H1 (cell line): ENCODE data around the gene CTSL. TPM values are rescaled to one million over a fixed set of nuclear protein-coding genes. Genes with fewer than 3 reads are reported as not detected.

ENCODE experiments used
- CTCF ChIA-PET: fragments of 300-600 bp; sonication (Branson Sonifier 250); formaldehyde crosslinking; loops from one replicate; lab custom pipeline; 2021; ENCODE audit not compliant: partially characterized antibody; lab: Charles Lee
- POLR2A ChIA-PET: fragments of 300-600 bp; sonication (Branson Sonifier 250); formaldehyde crosslinking; loops from one replicate; lab custom pipeline; 2021; ENCODE audit warnings: inconsistent platforms; ENCODE audit not compliant: partially characterized antibody; lab: Charles Lee
- DNase-seq, 2 experiments: peaks; one replicate each; pipeline versions ENCODE4 v3.0.0 to v3.0.0-alpha.2; 2010 to 2022; ENCODE audit warnings: low spot score in 2 of 2, low read depth in 1 of 2, mixed read lengths in 1 of 2
- FAIRE-seq: peaks from 2 replicates; lab custom pipeline; 2011; peaks lifted over from hg19 to GRCh38; lab: Jason Lieb, UNC
- H2AFZ ChIP-seq: 2 replicates; pipeline ENCODE4 v1.8.1; 2012; ENCODE audit warnings: low read length, inconsistent platforms
- H2AK5ac ChIP-seq: 2 replicates; pipeline ENCODE4 v1.6.1; 2013; ENCODE audit warnings: low read depth, low read length
- H2BK120ac ChIP-seq: replicated peaks from 2 replicates; pipeline ENCODE3; 2013; ENCODE audit warnings: low read depth, low read length, inconsistent platforms
- H2BK12ac ChIP-seq: 2 replicates; pipeline ENCODE4 v1.6.1; 2013; ENCODE audit warnings: low read depth, low read length
- H2BK15ac ChIP-seq: 2 replicates; pipeline ENCODE4 v1.6.1; 2013; ENCODE audit warnings: low read length
- H2BK20ac ChIP-seq: 2 replicates; pipeline ENCODE4 v1.6.1; 2013; ENCODE audit warnings: low read length
- H2BK5ac ChIP-seq: 2 replicates; pipeline ENCODE4 v1.6.1; 2013; ENCODE audit warnings: low read depth, low read length
- H3K14ac ChIP-seq: 2 replicates; pipeline ENCODE4 v1.6.1; 2013; ENCODE audit warnings: inconsistent platforms; ENCODE audit not compliant: insufficient read length
- H3K18ac ChIP-seq: 2 replicates; pipeline ENCODE4 v1.6.1; 2013; ENCODE audit warnings: low read length; ENCODE audit errors: extremely low read depth
- H3K23ac ChIP-seq: 2 replicates; pipeline ENCODE4 v1.6.1; 2013; ENCODE audit warnings: inconsistent platforms; ENCODE audit not compliant: insufficient read length
- H3K23me2 ChIP-seq: 2 replicates; pipeline ENCODE4 v1.6.1; 2013; ENCODE audit warnings: low read depth, low read length
- H3K27ac ChIP-seq: 2 replicates; pipeline ENCODE4 v1.6.1; 2011; ENCODE audit warnings: low read depth, low read length, inconsistent platforms
- H3K27me3 ChIP-seq, 4 experiments: replicated peaks in 1 of 4; 1 replicate in 1 of 4; 2 replicates in 3 of 4; pipeline versions ENCODE4 v1.6.1 to v1.8.1; 2011 to 2013; ENCODE audit warnings: low read length in 3 of 4, mild to moderate bottlenecking in 3 of 4, inconsistent platforms in 2 of 4, mixed read lengths in 2 of 4, moderate library complexity in 1 of 4; ENCODE audit not compliant: control insufficient read depth in 3 of 4, insufficient read depth in 3 of 4; ENCODE audit errors: extremely low read depth in 1 of 4
- H3K36me3 ChIP-seq, 4 experiments: 2 replicates each; pipeline versions ENCODE4 v1.6.1 to v1.8.1; 2011 to 2013; ENCODE audit warnings: mild to moderate bottlenecking in 4 of 4, low read length in 3 of 4, moderate library complexity in 2 of 4, control low read depth in 1 of 4, inconsistent platforms in 1 of 4; ENCODE audit not compliant: insufficient read depth in 4 of 4, control insufficient read depth in 2 of 4
- H3K4ac ChIP-seq: replicated peaks from 2 replicates; pipeline ENCODE3; 2013; ENCODE audit warnings: low read length, low read depth, mixed read lengths, inconsistent platforms; ENCODE audit not compliant: insufficient read length
- H3K4me1 ChIP-seq, 4 experiments: replicated peaks in 1 of 4; 1 replicate in 1 of 4; 2 replicates in 3 of 4; pipeline versions ENCODE4 v1.6.1 to v1.8.1; 2011 to 2013; ENCODE audit warnings: low read length in 3 of 4, inconsistent platforms in 2 of 4, mixed read lengths in 1 of 4; ENCODE audit not compliant: insufficient read depth in 4 of 4, control insufficient read depth in 3 of 4
- H3K4me2 ChIP-seq, 2 experiments: 2 replicates each; pipeline versions ENCODE4 v1.6.1 to v1.8.1; 2011 to 2013; ENCODE audit warnings: low read depth in 2 of 2, low read length in 2 of 2, control low read depth in 1 of 2, inconsistent platforms in 1 of 2, mild to moderate bottlenecking in 1 of 2; ENCODE audit not compliant: insufficient read depth in 1 of 2
- H3K4me3 ChIP-seq, 4 experiments: fragments of 200-600, 300-600 bp in 1 of 4; sonication (generic), shearing (Covaris generic), sonication (Bioruptor Twin) in 1 of 4; 2 replicates each; pipeline versions ENCODE4 v1.5.1 to v1.8.1; 2011 to 2016; ENCODE audit warnings: low read length in 4 of 4, low read depth in 3 of 4, control low read depth in 2 of 4, inconsistent platforms in 2 of 4, mild to moderate bottlenecking in 2 of 4, mixed read lengths in 1 of 4, moderate library complexity in 1 of 4; ENCODE audit not compliant: insufficient read depth in 2 of 4; ENCODE audit errors: extremely low read depth in 1 of 4
- H3K56ac ChIP-seq: replicated peaks from 2 replicates; pipeline ENCODE3; 2013; ENCODE audit warnings: low read depth, mild to moderate bottlenecking, mixed read lengths, low read length, inconsistent platforms; ENCODE audit not compliant: insufficient read length
- H3K79me1 ChIP-seq: 2 replicates; pipeline ENCODE4 v1.6.1; 2013; ENCODE audit warnings: low read depth, low read length, control low read depth
- H3K79me2 ChIP-seq, 2 experiments: 2 replicates each; pipeline versions ENCODE4 v1.6.1 to v1.8.1; 2012 to 2013; ENCODE audit warnings: low read length in 2 of 2, mild to moderate bottlenecking in 2 of 2, inconsistent platforms in 1 of 2; ENCODE audit not compliant: insufficient read depth in 2 of 2, control insufficient read depth in 1 of 2
- H3K9ac ChIP-seq, 4 experiments: replicated peaks in 1 of 4; 1 replicate in 1 of 4; 2 replicates in 3 of 4; pipeline versions ENCODE4 v1.6.1 to v1.8.1; 2011 to 2013; ENCODE audit warnings: low read depth in 3 of 4, low read length in 3 of 4, control low read depth in 2 of 4, mild to moderate bottlenecking in 2 of 4, moderate library complexity in 2 of 4, inconsistent platforms in 1 of 4; ENCODE audit errors: extremely low read depth in 1 of 4
- H3K9me3 ChIP-seq, 2 experiments: 2 replicates each; pipeline versions ENCODE4 v1.6.1 to v1.8.1; 2012 to 2013; ENCODE audit warnings: mild to moderate bottlenecking in 2 of 2, moderate library complexity in 2 of 2, control low read depth in 1 of 2, inconsistent platforms in 1 of 2, low read depth in 1 of 2, low read length in 1 of 2, mixed read lengths in 1 of 2; ENCODE audit not compliant: insufficient read depth in 2 of 2
- H4K20me1 ChIP-seq, 2 experiments: replicated peaks in 1 of 2; 2 replicates each; pipeline versions ENCODE3 to v1.8.1; 2011 to 2013; ENCODE audit warnings: inconsistent platforms in 2 of 2, low read length in 2 of 2, mild to moderate bottlenecking in 1 of 2; ENCODE audit not compliant: insufficient read depth in 2 of 2, control insufficient read depth in 1 of 2
- H4K5ac ChIP-seq: 2 replicates; pipeline ENCODE4 v1.6.1; 2013; ENCODE audit warnings: low read length, low read depth, mixed read lengths, inconsistent platforms; ENCODE audit not compliant: insufficient read length
- H4K8ac ChIP-seq: 2 replicates; pipeline ENCODE4 v1.8.0; 2013; ENCODE audit warnings: mild to moderate bottlenecking, moderate library complexity, low read length, inconsistent platforms; ENCODE audit not compliant: insufficient read depth; ENCODE audit errors: extremely low read depth
- H4K91ac ChIP-seq: replicated peaks from 2 replicates; pipeline ENCODE3; 2013; ENCODE audit warnings: low read length, mixed read lengths, inconsistent platforms; ENCODE audit not compliant: insufficient read length
- CHD1 ChIP-seq: IDR thresholded peaks from 2 replicates; pipeline ENCODE4 v1.6.1; 2012; ENCODE audit warnings: low read depth, low read length, improper control_type of control experiment
- TAF7 ChIP-seq: optimal IDR thresholded peaks from 2 replicates; pipeline ENCODE3; 2011; ENCODE audit warnings: low read depth, mild to moderate bottlenecking, inconsistent platforms, low read length, moderate library complexity, borderline replicate concordance
- TEAD4 ChIP-seq: IDR thresholded peaks from 2 replicates; pipeline ENCODE4 v1.6.1; 2012; ENCODE audit warnings: low read depth, low read length, inconsistent platforms, mixed read lengths
- WGBS, 2 experiments: shearing (Covaris generic) in 1 of 2; methylation state at CpG; one replicate each; pipeline versions ENCODE4 v1.1.6 to v1.1.7; 2013 to 2015; ENCODE audit warnings: low lambda C conversion rate in 2 of 2, mixed read lengths in 2 of 2, inconsistent platforms in 1 of 2, low coverage in 1 of 2, missing lambda C conversion rate in 1 of 2; ENCODE audit not compliant: insufficient replicate concordance in 2 of 2, insufficient coverage in 1 of 2, insufficient read length in 1 of 2; ENCODE audit errors: extremely low coverage in 1 of 2, missing lambda C conversion rate in 1 of 2; 5-methylcytosine and 5-hydroxymethylcytosine counted together
- polyA plus RNA-seq, 7 experiments: library from polyadenylated mRNA; depleted of rRNA in 3 of 7; stranded (reverse) in 5 of 7; unstranded in 2 of 7; fragments of >200 nt in 5 of 7; fragments of 200-250 nt in 2 of 7; gene quantifications; 1 replicate in 5 of 7; 2 replicates in 1 of 7; 4 replicates in 1 of 7; pipeline versions ENCODE4 v1.2.1 to v1.2.3, GENCODE V29; 2011 to 2013; ENCODE audit warnings: missing spikeins in 2 of 7, mixed read lengths in 2 of 7
- total RNA-seq: library from RNA; stranded (reverse); fragmentation: NEBNext Ultra II Directional; extraction: Animal tissue kit (Norgen Biotek cat#: 25700); gene quantifications from 2 replicates; pipeline ENCODE4 v1.2.1, GENCODE V29; 2021
- TF ChIP-seq, protein P1 (sequence below): IDR thresholded peaks from 2 replicates; pipeline ENCODE4 v1.6.1; 2012; ENCODE audit warnings: inconsistent platforms

The CTSL gene
- total and polyA plus RNA-seq, 2 of the 8 experiments (the other 6 are each of a cell fraction or from before 2014, with no cell fraction given), result 34.2 to 38.2 TPM

GRCh38 chr9:87695523-87695922 is 30.4 kb upstream of the CTSL start:
- Histone ChIP-seq H2AFZ (no peak overlapping the region), H3K27me3 (no peaks in the 10 kb centered on the region), H2AK5ac (no peak overlapping the region), H2BK5ac (no peak overlapping the region), H3K36me3 (peaks cover 14 to 46% (median 34%) of the 10 kb centered on the region in 4 experiments), H2BK20ac (no peak overlapping the region), H3K18ac (no peak overlapping the region), H4K20me1 (peaks cover 4 to 5% of the 10 kb centered on the region in 2 experiments), H3K79me2 (peaks cover 0 to 14% of the 10 kb centered on the region in 2 experiments; a peak in 2 of 4 replicates), H3K14ac (no peak overlapping the region), H3K23ac (no peak overlapping the region), H2BK120ac (no peak overlapping the region), H2BK12ac (no peak overlapping the region), H3K56ac (no peak overlapping the region), H4K5ac (no peak overlapping the region), H4K91ac (no peak overlapping the region), H4K8ac (no peak overlapping the region), H3K9ac (no peak overlapping the region), H3K4me1 (no peaks in the 10 kb centered on the region), H3K27ac (no peak overlapping the region), H3K79me1 (no peaks in the 10 kb centered on the region; the same call in 1 of the 2 replicates), H2BK15ac (no peak overlapping the region), H3K4me3 (no peak overlapping the region), H3K23me2 (no peaks in the 10 kb centered on the region), H3K4ac (no peak overlapping the region), H3K4me2 (no peak overlapping the region), H3K9me3 (no peaks in the 10 kb centered on the region)
- ChIA-PET CTCF (interaction anchor here (1.2 to 8.5 kb wide), 5 partner anchors 11 to 118 kb away, joined by 3 to 61 read pairs (median 5); no protein-coding TSS in a partner anchor), POLR2A (no interaction called here)
- FAIRE-seq, result no peak
- no peak for DNase-seq
- no peak for TF ChIP-seq TAF7
- TF ChIP-seq TEAD4, result no peak
- TF ChIP-seq, protein P1, sequence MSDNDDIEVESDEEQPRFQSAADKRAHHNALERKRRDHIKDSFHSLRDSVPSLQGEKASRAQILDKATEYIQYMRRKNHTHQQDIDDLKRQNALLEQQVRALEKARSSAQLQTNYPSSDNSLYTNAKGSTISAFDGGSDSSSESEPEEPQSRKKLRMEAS, result no peak
- TF ChIP-seq CHD1, result no peak
- 88% methylated on average over 1 of the region's 1 CpG; no CpG with 5 or more reads in 1 of the 2 experiments for WGBS, 2 experiments
